Activated CD4-positive, CD25-positive, alpha-beta regulatory T cell treated with anti-CD3 and anti-CD28 coated beads, Interleukin-2, amount 50 U/mL, for 24 hours (primary cell): Measurements from ENCODE around the gene PGLYRP2.

Experiments
- ATAC-seq, 2 donors: fragments of 150-1000 bp; cut with Tn5 transposase; one replicate each; pipeline ENCODE4 v1.10.0; 2021; ENCODE audit warnings: mild to moderate bottlenecking in 1 of 2, moderate library complexity in 1 of 2

Gene PGLYRP2

DNA sequence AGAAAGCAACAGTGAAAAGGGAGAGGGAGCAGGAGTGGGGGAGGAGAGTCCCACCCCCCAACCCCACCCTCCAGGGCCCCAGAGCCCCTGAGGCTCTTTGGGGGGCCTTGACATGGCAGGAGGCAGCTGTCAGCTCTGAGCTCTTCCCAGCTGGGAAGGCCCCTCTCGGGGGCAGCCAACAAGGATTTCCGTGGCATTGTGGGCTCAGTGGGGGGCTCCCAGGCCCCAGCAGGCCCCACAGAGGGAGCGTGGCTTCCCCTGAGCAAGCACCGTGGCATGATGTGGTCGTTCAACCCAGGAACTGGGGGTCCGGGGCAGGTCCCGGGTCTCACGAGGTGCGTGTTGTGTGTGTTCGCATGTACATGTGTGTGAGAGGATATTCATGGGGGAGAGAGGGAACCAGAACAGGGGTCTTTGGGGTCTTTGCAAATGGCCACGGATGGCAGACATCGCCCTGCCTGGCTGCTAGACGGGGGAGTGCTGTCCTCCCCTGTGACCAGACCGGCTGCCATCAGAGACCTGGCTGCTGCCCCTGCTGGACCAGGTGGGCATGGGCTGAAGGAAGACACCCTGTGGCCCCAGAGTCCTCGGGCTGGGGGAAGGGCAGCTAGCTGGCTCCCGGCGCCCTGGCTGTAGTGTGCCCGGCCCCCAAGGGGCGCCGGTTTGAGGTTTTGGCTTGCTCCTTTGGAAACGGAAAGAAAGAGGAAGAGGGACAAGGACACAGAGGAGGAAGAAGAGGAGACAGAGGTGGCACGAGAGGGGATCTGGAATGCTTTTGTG is 56.8 kb downstream of the PGLYRP2 start:
- ATAC-seq = no peak

DNA sequence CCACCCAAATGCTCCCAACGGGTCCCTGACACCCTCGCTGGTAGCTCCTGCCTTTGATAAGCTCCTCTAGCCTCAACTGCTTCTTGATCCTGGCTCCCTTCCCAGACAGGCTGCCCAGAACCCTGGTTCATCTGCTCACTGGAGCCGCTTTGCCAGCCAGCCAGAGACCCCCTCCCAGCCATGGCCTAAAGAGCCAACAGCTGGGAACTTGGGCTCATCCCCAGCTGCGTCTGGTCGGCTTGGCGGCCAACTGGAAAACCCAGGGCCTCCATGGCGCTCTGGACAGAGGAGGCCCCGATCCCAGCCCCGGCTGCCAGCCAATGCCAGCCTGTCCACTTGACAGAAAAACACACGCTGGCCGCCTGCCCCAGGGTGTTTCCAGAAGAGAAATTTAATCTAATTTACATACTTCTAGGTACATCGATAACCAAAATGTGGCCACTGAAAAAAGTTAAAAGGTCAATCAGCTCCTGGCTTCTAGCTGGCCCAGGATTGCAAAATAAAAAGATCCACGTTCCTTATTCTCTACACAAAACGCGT is 57.5 kb downstream of the PGLYRP2 start:
- ATAC-seq = no peak

DNA sequence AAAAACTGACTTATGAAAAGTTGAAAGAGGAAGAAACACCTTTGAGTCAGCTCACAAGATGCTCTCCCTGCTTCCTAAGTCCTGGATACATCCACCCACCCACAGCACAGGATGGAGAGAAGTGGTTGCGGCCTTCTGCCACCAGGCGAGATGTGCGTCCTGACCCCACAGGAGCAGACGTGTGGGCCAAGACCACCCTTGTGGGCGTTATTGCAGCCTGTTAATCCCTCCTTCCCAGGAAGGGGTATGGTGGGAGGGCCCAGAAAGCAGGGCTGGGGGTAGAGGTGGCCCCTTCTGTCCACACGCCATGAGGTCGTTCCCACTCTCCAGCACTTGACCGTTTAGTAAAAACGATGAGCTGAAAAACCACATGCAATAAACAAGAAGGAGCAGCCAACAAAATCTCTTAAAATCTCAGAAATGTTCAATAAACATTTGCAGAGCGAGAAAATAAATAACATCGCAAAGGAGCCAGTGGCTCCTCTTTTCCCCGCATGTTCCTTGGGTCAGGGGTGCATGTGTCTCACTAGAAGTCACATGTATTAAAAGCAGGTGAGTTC is 58.1 kb downstream of the PGLYRP2 start:
- ATAC-seq = no peak

DNA sequence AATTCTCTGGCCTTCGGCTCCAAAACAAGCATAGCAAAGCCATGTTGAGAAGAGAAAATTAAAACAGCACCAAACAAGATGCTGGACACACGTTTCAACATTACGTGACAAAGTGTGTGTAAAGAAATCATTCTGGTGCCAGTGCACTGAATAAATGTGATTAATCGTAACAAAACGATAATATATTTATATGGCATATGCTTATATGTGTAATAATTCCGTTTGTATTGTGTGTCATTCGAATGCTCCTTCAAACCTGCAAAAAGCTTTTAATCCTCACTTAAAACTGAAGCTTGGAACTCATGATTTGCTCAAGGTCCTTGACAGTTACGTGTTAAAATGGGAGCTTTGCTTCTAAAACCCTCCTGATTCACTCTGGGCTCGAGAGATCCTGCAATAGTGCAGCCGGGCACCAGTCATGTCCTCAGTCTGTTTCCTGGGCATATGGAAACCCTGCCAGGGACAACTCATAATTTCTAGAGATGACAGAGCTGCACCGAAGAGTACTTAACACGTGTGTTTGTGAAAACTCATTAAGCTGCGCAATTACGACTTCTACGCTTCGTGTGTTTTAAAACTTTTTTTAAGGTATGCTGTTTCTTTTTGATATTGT is 59.8 kb downstream of the PGLYRP2 start:
- no peak for ATAC-seq
